IMR-90 (cell line): ENCODE data around the gene OR52I1. TPM values are rescaled to one million over a fixed set of nuclear protein-coding genes. Genes with fewer than 3 reads are reported as not detected.

Experiments
- ATAC-seq: fragments of 200-7000 bp; cut with Tn5 transposase; 2 replicates; pipeline ENCODE4 v1.9.1; 2020; ENCODE audit warnings: low read depth, mild to moderate bottlenecking, moderate library complexity
- BruUV-seq: library from RNA; stranded (reverse); fragments of 400-500 nt; replicated peaks from 2 replicates; lab custom pipeline; 2021; lab: Mats Ljungman, UMichigan
- CTCF ChIA-PET: fragments of 300-600 bp; formaldehyde crosslinking; extraction: SDS; loops from one replicate; lab custom pipeline; 2021; ENCODE audit warnings: antibody characterized with exemption; lab: Yijun Ruan, JAX
- POLR2A ChIA-PET: fragments of 300-600 bp; sonication (Branson Sonifier 250); formaldehyde crosslinking; loops from one replicate; lab custom pipeline; 2022; ENCODE audit warnings: antibody characterized with exemption; ENCODE audit not compliant: unreplicated experiment; lab: Charles Lee
- DNase-seq: peaks from one replicate; pipeline ENCODE4 v3.0.0; 2013
- H2AFZ ChIP-seq: replicated peaks from 2 replicates; pipeline ENCODE3; 2013; ENCODE audit warnings: low read length, mild to moderate bottlenecking; ENCODE audit not compliant: poor library complexity
- H2AK5ac ChIP-seq: 2 replicates; pipeline ENCODE4 v1.6.1; 2013; ENCODE audit warnings: low read depth, low read length, inconsistent platforms
- H2AK9ac ChIP-seq: replicated peaks from 2 replicates; pipeline ENCODE3; 2013; ENCODE audit warnings: mild to moderate bottlenecking, low read depth, low read length, moderate library complexity; ENCODE audit not compliant: poor library complexity
- H2BK120ac ChIP-seq: 2 replicates; pipeline ENCODE4 v1.6.1; 2013; ENCODE audit warnings: low read depth, low read length, inconsistent platforms
- H2BK15ac ChIP-seq: 3 replicates; pipeline ENCODE4 v1.6.1; 2013; ENCODE audit warnings: low read depth, low read length, inconsistent platforms
- H2BK20ac ChIP-seq: 2 replicates; pipeline ENCODE4 v1.6.1; 2013; ENCODE audit warnings: low read depth, mild to moderate bottlenecking, inconsistent platforms, low read length, moderate library complexity
- H2BK5ac ChIP-seq: 2 replicates; pipeline ENCODE4 v1.6.1; 2013; ENCODE audit warnings: mild to moderate bottlenecking, low read depth, low read length, inconsistent platforms; ENCODE audit not compliant: poor library complexity, severe bottlenecking
- H3K14ac ChIP-seq: replicated peaks from 2 replicates; pipeline ENCODE4 v1.6.1; 2013; ENCODE audit warnings: low read depth, low read length, inconsistent platforms
- H3K18ac ChIP-seq: 2 replicates; pipeline ENCODE4 v1.6.1; 2013; ENCODE audit warnings: low read depth, low read length, control low read depth
- H3K23ac ChIP-seq: 2 replicates; pipeline ENCODE4 v1.6.1; 2013; ENCODE audit warnings: low read depth, low read length, inconsistent platforms
- H3K27ac ChIP-seq: 2 replicates; pipeline ENCODE4 v1.5.1; 2013; ENCODE audit warnings: mild to moderate bottlenecking, control low read depth, low read length; ENCODE audit not compliant: insufficient read depth
- H3K27me3 ChIP-seq: 2 replicates; pipeline ENCODE4 v1.6.1; 2013; ENCODE audit warnings: low read length; ENCODE audit not compliant: control insufficient read depth, insufficient read depth
- H3K36me3 ChIP-seq: 2 replicates; pipeline ENCODE4 v1.6.1; 2013; ENCODE audit warnings: low read length, mixed read lengths; ENCODE audit not compliant: control insufficient read depth, insufficient read depth
- H3K4ac ChIP-seq: 2 replicates; pipeline ENCODE4 v1.6.1; 2013; ENCODE audit warnings: low read depth, low read length, inconsistent platforms
- H3K4me1 ChIP-seq: 2 replicates; pipeline ENCODE4 v1.6.1; 2013; ENCODE audit warnings: low read length, mixed read lengths; ENCODE audit not compliant: control insufficient read depth, insufficient read depth
- H3K4me2 ChIP-seq: 2 replicates; pipeline ENCODE4 v1.6.1; 2013; ENCODE audit warnings: low read depth, mild to moderate bottlenecking, control low read depth, low read length, moderate library complexity
- H3K4me3 ChIP-seq: 2 replicates; pipeline ENCODE4 v1.5.1; 2013; ENCODE audit warnings: low read depth, mild to moderate bottlenecking, control low read depth, low read length, moderate library complexity; ENCODE audit not compliant: insufficient read depth
- H3K56ac ChIP-seq: 2 replicates; pipeline ENCODE4 v1.6.1; 2013; ENCODE audit warnings: low read length, inconsistent platforms; ENCODE audit not compliant: insufficient read depth; ENCODE audit errors: extremely low read depth
- H3K79me1 ChIP-seq, 2 experiments: 2 replicates each; pipeline ENCODE4 v1.6.1; 2013; ENCODE audit warnings: low read length in 2 of 2, inconsistent platforms in 1 of 2, low read depth in 1 of 2
- H3K9ac ChIP-seq: 2 replicates; pipeline ENCODE4 v1.6.1; 2013; ENCODE audit warnings: low read depth, low read length, control low read depth
- H3K9me1 ChIP-seq: 2 replicates; pipeline ENCODE4 v1.6.1; 2013; ENCODE audit warnings: low read length, inconsistent platforms; ENCODE audit not compliant: insufficient read depth
- H3K9me3 ChIP-seq: 2 replicates; pipeline ENCODE4 v1.6.1; 2013; ENCODE audit warnings: low read length; ENCODE audit not compliant: control insufficient read depth, insufficient read depth
- H4K20me1 ChIP-seq: 2 replicates; pipeline ENCODE4 v1.6.1; 2013; ENCODE audit warnings: low read length, inconsistent platforms; ENCODE audit not compliant: insufficient read depth
- H4K5ac ChIP-seq: 2 replicates; pipeline ENCODE4 v1.6.1; 2013; ENCODE audit warnings: mild to moderate bottlenecking, low read depth, low read length, control low read depth
- H4K8ac ChIP-seq, 2 experiments: 2 replicates each; pipeline ENCODE4 v1.6.1; 2013; ENCODE audit warnings: low read depth in 2 of 2, low read length in 2 of 2, control low read depth in 1 of 2, inconsistent platforms in 1 of 2
- H4K91ac ChIP-seq: 2 replicates; pipeline ENCODE4 v1.6.1; 2013; ENCODE audit warnings: low read depth, low read length, inconsistent platforms; ENCODE audit not compliant: insufficient read depth
- MXI1 ChIP-seq: IDR thresholded peaks from 2 replicates; pipeline ENCODE4 v1.6.1; 2012; ENCODE audit warnings: low read depth, mild to moderate bottlenecking, low read length, moderate library complexity, borderline replicate concordance
- RAD21 ChIP-seq: IDR thresholded peaks from 2 replicates; pipeline ENCODE4 v1.6.1; 2012; ENCODE audit warnings: low read length, improper control_type of control experiment
- WGBS, 2 experiments: methylation state at CpG; one replicate each; pipeline versions ENCODE4 v1.1.5 to v1.1.7; 2013; ENCODE audit warnings: missing lambda C conversion rate in 2 of 2; ENCODE audit not compliant: insufficient read length in 1 of 2; ENCODE audit errors: extremely low coverage in 2 of 2; 5-methylcytosine and 5-hydroxymethylcytosine counted together
- dilution Hi-C: fragments of 300-500 bp; cut with HindIII; formaldehyde crosslinking; loops from one replicate; pipeline ENCODE4 v1.14.3; 2018; ENCODE audit warnings: low sequenced_read_pairs; ENCODE audit not compliant: unreplicated experiment
- in situ Hi-C: fragments of 300-500 bp; cut with MboI; formaldehyde crosslinking; loops from 3 replicates; pipeline ENCODE4 v1.14.3; 2019; ENCODE audit warnings: low sequenced_read_pairs, inconsistent platforms, mixed read lengths
- intact Hi-C: fragments of 100-400 bp; cut with micrococcal nuclease; formaldehyde crosslinking; loops from 2 replicates; pipeline ENCODE4 v1.10.0; 2022
- polyA plus RNA-seq, 3 experiments: library from polyadenylated mRNA; depleted of rRNA; stranded (reverse); fragments of >200 nt; gene quantifications; 2 replicates each; pipeline ENCODE4 v1.2.3, GENCODE V29; 2012; ENCODE audit warnings: low replicate concordance in 1 of 3
- total RNA-seq: library from RNA; depleted of rRNA; stranded (reverse); fragments of >200 nt; gene quantifications from 2 replicates; pipeline ENCODE4 v1.2.3, GENCODE V29; 2012

Gene OR52I1
- total and polyA plus RNA-seq, 2 of the 4 experiments (the other 2 are of a cell fraction), result not detected

- Histone ChIP-seq H3K9ac (peak overlapping the region; percentile 53; the same call in 1 of the 2 replicates), H3K36me3 (no peaks in the 10 kb centered on the region), H3K27ac (no peak overlapping the region), H2BK15ac (no peak overlapping the region), H4K8ac (peak overlapping the region; percentile 49 to 77; a peak in 3 of 4 replicates), H2BK120ac (no peak overlapping the region), H3K14ac (no peak overlapping the region), H3K79me1 (peaks cover 0 to 8% of the 10 kb centered on the region in 2 experiments; a peak in 3 of 4 replicates), H3K4me1 (peaks cover 7% of the 10 kb centered on the region), H4K91ac (no peak overlapping the region), H3K18ac (peak overlapping the region; percentile 6; the same call in 1 of the 2 replicates), H3K9me3 (no peaks in the 10 kb centered on the region), H3K56ac (no peak overlapping the region), H2AK9ac (no peak overlapping the region), H2BK5ac (no peak overlapping the region), H3K9me1 (0 out of 2 replicates have a peak, but pooled peaks cover 2% of the 10 kb centered on the region), H2AFZ (peak overlapping the region; percentile 71), H2BK20ac (no peak overlapping the region), H3K23ac (no peak overlapping the region), H3K4ac (no peak overlapping the region), H3K27me3 (peaks cover 2% of the 10 kb centered on the region; the same call in 1 of the 2 replicates), H4K5ac (peak overlapping the region; percentile 13), H2AK5ac (no peak overlapping the region), H4K20me1 (no peaks in the 10 kb centered on the region), H3K4me2 (peak overlapping the region; percentile 27), H3K4me3 (peak overlapping the region; percentile 15; the same call in 1 of the 2 replicates)
- in situ Hi-C loops, result no loop called here
- BruUV-seq, result no TSS peak
- POLR2A ChIA-PET, result no interaction called here
- peak; percentile 5 for DNase-seq
- CTCF ChIA-PET, result no interaction called here
- ATAC-seq, result no peak
- intact Hi-C loops, result no loop called here
- no peak for TF ChIP-seq RAD21
- TF ChIP-seq MXI1, result no peak
- WGBS, 2 experiments, result no CpG with 5 or more reads among the region's 3 CpGs
- dilution Hi-C loops, result no loop called here
These were observed 16.6 kb downstream of the OR52I1 start for GRCh38 chr11:4610258-4610935.
